ENCODE measurements around the gene KIAA0040. TPM values are rescaled to one million over a fixed set of nuclear protein-coding genes. Genes with fewer than 3 reads are reported as not detected.

Gene KIAA0040
- total RNA-seq, 1 experiment from 2014 or later = 15.0 TPM

- no peak for ATAC-seq
- Mint-ChIP-seq H3K9me3 (peaks cover 21% of the 10 kb centered on the region), H3K27ac (no peak overlapping the region), H3K36me3 (no peaks in the 10 kb centered on the region), H3K4me3 (no peak overlapping the region), H3K27me3 (ENCODE audit: low read depth) (peaks cover 10% of the 10 kb centered on the region; the same call in 1 of the 2 replicates), H3K4me1 (0 out of 2 replicates have a peak, but pooled peaks cover 6% of the 10 kb centered on the region)
- no peak for TF ChIP-seq STAT6 (CRISPR knock-in tag; conservative IDR thresholded peaks at IDR 0.05; ENCODE audit: low read depth)
- ChIA-PET CTCF (no interaction called here), POLR2A (no interaction called here)
- no peak for DNase-seq (ENCODE audit: low spot score)
These were observed 44.8 kb upstream of the KIAA0040 start for GRCh38 chr1:175237389-175237788.

- 0 out of 2 replicates have a peak, but pooled peaks have one; percentile 32 for ATAC-seq
- DNase-seq (ENCODE audit: low spot score) = no peak
- no peak overlapping the region for H3K4me3 Mint-ChIP-seq
- CTCF ChIA-PET = interaction anchor here (2.4 kb wide), 1 partner anchor 83 kb away, joined by 7 read pairs; no protein-coding TSS in a partner anchor
- H3K27me3 Mint-ChIP-seq (ENCODE audit: low read depth) = peaks cover 6% of the 10 kb centered on the region; the same call in 1 of the 2 replicates
- no peaks in the 10 kb centered on the region for H3K36me3 Mint-ChIP-seq
- peaks cover 25% of the 10 kb centered on the region for H3K9me3 Mint-ChIP-seq
- POLR2A ChIA-PET = no interaction called here
- TF ChIP-seq, protein P1, sequence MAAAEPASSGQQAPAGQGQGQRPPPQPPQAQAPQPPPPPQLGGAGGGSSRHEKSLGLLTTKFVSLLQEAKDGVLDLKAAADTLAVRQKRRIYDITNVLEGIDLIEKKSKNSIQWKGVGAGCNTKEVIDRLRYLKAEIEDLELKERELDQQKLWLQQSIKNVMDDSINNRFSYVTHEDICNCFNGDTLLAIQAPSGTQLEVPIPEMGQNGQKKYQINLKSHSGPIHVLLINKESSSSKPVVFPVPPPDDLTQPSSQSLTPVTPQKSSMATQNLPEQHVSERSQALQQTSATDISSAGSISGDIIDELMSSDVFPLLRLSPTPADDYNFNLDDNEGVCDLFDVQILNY (CRISPR knock-in tag; IDR thresholded peaks at IDR 0.05) = no peak
- TF ChIP-seq NFYB (CRISPR knock-in tag; conservative IDR thresholded peaks at IDR 0.05; ENCODE audit: low read depth) (no peak), EMX1 (CRISPR knock-in tag; IDR thresholded peaks at IDR 0.05) (no peak), ZNF138 (CRISPR knock-in tag; conservative IDR thresholded peaks at IDR 0.05) (no peak), MYBL2 (CRISPR knock-in tag; IDR thresholded peaks at IDR 0.05) (no peak), SP1 (CRISPR knock-in tag; conservative IDR thresholded peaks at IDR 0.05) (no peak), NFE2L1 (CRISPR knock-in tag; IDR thresholded peaks at IDR 0.05) (no peak), AR (CRISPR knock-in tag; IDR thresholded peaks at IDR 0.05) (no peak), ZNF263 (CRISPR knock-in tag; IDR thresholded peaks at IDR 0.05; ENCODE audit: low read depth) (no peak), IRF1 (CRISPR knock-in tag; IDR thresholded peaks at IDR 0.05) (no peak), ZMAT4 (CRISPR knock-in tag; IDR thresholded peaks at IDR 0.05) (no peak), FOXJ3 (CRISPR knock-in tag; IDR thresholded peaks at IDR 0.05; ENCODE audit: borderline replicate concordance) (no peak), CDX4 (CRISPR knock-in tag; IDR thresholded peaks at IDR 0.05; ENCODE audit: borderline replicate concordance) (no peak), ZNF671 (CRISPR knock-in tag; IDR thresholded peaks at IDR 0.05) (no peak), PREB (CRISPR knock-in tag; IDR thresholded peaks at IDR 0.05; ENCODE audit: borderline replicate concordance) (no peak), TP53 (CRISPR knock-in tag; IDR thresholded peaks at IDR 0.05) (no peak), RORB (CRISPR knock-in tag; IDR thresholded peaks at IDR 0.05) (no peak), GTF2I (CRISPR knock-in tag; conservative IDR thresholded peaks at IDR 0.05) (no peak), RELA (CRISPR knock-in tag; IDR thresholded peaks at IDR 0.05; ENCODE audit: borderline replicate concordance) (no peak)
- H3K27ac Mint-ChIP-seq = no peak overlapping the region
- H3K4me1 Mint-ChIP-seq = peaks cover 6% of the 10 kb centered on the region; the same call in 1 of the 2 replicates
These were observed 42.1 kb upstream of the KIAA0040 start for GRCh38 chr1:175234639-175235038.

Measured in WTC11 (cell line).